NCI-H345 treated with DMSO at 0.1 percent for 48 hours (cell line): ENCODE data around the gene FHOD3.

Source experiments
- DNase-seq: peaks from one replicate; lab custom pipeline; 2025; ENCODE audit not compliant: unreplicated experiment; lab: John Stamatoyannopoulos, UW

Gene FHOD3

DNA sequence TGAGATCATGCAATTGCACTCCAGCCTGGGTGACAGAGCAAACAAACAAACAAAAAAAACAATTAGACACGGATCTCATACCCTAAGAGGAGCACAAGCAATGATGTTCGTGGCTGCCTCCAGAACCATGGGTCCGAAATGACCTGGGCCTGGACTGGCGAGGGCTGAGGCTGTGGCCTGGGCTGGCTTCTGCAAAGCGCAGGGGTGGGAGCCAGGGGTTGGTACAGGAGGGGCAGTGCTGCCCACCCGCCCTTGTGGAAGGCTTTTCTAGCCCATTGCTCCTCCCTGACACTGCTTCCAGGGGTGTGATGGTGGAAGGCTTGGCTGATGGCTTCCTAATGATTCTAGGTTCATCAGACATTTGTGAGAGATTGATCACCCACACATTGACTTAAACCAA is 167.8 kb downstream of the FHOD3 start:
- no peak for DNase-seq

DNA sequence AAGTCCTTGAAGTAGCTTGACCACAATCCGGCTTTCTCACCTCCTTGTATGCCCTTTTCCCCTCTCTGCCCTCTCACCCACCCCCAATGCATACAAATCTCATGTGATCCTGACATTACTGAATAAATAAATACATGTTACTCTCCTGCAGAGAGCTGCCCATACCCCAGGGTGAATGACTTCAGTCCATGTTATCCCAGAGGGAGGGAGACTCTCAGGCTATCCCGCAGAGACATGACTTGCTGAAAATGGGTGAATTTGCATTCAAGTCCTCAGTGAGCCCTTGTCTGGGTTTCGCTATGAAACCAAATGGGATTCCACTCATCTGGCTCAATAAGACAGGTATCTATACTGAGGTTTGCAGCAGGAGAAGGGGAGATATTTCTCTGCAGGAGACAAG is 168.5 kb downstream of the FHOD3 start:
- DNase-seq, result no peak

DNA sequence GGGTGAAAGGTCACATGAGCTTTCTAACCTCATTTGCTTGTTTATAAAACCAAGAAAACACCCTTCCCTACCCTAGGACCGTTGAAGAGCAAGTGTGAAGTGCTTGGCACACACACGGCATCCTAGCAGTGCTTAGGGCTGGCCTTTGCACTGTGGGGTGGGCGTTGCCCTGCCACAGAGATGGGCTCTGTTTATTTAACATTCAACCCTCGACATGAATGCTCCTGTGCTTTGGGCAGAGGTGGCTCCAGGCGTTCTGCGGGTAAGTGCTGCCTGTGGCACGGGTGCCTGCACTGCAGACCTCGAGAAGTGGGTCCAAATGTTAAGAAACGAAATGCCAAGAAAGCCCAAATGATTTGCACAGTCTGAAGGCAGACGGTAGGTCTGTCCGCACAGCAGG is 170.1 kb downstream of the FHOD3 start:
- no peak for DNase-seq

DNA sequence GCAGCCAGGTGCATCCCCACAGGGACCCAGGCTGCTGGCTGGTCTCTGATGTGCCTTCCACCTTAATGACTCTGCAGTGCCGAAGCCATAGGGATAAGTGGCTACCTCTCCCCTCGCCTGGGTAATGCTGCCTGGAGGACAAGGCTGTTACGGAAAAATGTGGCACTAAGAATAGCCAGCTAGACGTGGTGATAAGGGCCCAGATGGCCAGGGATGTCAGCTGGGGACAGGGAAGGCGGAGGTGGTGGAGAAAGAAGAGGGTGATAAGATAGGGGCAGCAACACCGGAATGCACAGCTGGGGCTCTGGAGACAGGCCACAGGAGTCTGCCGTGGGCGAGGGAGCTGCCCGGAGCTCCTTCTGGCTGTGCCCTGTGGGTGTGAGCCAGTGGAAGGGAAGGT is 170.6 kb downstream of the FHOD3 start:
- no peak for DNase-seq

DNA sequence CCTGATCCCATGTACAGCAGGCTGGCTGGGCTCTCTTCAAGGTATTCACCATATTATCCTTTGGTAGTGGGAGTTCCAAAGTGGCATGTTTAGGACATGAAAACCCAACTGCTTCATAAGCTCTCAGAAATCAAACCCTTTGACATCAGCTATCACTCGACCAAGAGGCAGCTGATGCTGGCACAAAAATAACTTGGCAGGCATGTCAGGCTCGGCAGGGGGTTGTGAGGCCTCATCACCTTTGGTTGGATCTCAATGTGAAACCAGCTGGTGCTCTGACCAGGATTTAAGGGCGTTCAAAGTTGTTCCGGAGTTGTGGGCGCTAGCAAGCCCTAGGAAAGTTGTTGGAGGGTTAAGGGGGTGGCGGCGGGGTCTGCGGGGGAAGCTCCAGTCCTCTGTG is 171.9 kb downstream of the FHOD3 start:
- no peak for DNase-seq

DNA sequence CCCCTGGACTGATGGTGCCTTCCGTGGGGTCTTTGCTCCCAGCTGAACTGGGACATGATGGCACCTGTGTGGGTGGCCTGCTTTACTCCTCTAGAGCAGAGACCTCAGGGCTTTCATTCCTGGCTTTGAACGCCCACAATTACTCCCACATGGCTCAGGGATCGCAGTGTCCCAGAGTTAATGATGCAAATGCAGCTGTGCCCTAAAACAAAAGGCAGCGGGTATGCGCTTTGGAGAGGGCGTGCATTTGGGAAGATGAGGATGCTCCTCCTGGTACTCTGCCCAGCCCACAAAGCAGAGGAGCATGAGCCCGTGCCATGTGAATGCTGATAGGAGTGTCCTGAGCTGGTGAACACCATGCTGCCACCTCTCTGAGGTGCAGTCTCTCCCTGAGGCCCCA is 173.4 kb downstream of the FHOD3 start:
- no peak for DNase-seq

DNA sequence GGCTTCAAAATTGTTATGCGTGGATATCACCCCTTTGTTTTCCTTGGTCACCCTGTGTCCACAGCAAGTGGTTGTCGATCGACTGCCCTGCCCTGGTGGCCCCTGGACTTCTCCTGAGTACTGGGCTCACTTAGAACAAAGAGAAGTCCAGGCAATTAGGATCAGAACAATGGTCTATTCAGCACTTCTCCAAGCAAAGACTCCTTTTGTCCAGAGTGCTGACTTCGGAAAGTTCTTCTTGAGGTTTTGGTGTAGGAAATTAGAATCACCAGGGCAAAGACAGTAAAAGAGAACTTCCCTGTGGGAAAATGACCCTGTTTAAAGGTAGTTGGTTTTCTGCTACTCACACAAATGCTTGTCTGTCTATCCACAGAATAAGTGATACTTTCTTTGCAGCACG is 173.9 kb downstream of the FHOD3 start:
- DNase-seq, result no peak

DNA sequence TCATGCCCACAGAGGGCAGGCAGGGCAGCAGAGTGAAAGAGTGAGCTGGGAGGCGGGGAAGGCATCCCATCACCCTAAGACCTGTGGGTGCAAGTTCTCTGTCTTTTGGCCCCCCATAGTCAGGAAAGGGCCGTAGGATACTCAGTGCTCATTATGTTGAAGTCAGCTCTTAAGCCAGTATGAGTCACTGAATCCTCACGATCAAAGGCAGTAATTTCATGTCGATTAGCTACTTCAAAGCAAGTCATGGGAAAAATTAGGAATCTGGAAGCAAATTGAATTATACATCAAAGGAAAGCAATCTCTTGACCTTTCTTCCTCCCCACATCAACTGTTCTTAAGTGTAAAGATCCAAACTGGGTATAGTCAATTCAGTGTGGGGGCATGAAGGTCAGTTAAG is 178.9 kb downstream of the FHOD3 start:
- DNase-seq, result no peak

DNA sequence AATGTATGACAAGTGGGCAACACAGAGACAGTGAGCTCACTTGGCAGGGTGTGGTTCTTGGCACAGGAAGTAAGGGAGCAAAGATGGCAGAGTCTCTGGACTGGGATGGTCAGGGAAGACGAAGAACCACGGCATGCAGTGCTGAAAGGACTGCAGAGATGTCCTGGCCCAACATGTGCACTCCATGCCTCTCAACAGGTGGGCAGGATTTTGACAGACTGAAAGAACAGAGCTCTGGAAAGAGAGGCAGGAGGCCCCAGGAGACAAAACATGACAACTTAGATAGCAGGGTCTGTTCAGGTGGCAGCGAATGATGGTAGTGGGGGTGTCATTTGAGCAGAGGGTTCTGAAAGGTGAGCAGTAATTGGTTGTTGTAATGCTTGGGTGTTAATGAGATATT is 180.3 kb downstream of the FHOD3 start:
- DNase-seq, result no peak

DNA sequence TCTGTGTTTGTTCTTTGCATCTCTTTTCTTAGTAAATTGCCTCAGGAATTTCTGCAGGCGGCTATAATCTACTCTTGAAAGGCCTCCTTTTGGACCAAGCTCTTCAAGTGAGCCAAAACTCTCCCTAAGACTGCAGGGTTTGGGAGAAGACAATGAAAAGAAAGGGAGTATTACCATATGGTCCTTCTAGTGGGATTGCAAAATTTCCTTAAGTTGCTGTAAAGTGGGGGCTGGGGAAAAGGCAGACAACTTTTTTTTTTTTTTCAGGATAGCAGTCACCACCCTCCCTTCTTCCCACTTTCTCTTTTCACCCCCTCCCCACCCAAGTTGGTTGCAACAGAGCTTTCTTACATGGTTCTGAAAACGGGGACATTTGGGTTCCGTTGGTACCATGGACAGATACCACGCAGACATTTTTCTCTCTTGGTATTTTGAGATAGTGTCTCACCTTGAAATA is 183.7 kb downstream of the FHOD3 start:
- no peak for DNase-seq

DNA sequence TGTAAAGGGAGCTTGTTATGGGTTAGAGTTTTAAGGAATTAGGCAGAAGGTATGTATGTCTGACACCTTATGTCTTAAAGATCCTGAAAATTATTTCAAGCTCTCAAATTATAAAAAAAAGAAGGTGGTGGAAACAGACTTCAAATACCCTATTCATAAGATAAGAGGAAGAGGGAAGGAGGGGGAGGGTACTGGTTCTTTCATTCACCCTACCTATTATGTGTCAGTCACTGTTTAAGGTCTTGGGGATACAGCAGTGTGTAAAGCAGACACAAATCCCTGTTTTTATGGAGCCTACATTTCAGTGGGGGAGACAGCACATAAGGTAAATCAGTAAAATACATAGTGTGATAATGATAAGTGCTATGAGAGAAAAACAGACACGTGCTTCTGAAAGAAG is 184.4 kb downstream of the FHOD3 start:
- no peak for DNase-seq

DNA sequence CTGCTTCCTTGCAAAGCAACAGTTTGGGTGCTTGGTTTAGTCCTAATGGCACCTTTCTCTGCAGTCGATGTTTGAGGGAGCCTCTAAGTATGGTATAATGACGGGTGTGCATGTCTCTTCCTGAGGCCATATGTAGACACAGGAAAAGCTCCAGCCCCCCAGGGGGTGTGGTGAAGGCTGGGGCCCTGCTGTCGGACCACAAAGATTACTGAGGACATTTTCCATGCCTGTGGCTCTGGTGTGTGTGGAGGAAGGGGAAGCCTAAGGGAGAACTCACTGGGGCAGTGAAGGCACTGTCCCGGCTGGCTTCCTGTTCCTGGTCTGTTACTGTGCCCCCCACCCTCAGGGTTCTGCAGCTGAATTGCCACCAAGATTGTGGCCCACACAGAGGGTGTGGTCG is 187.1 kb downstream of the FHOD3 start:
- no peak for DNase-seq

DNA sequence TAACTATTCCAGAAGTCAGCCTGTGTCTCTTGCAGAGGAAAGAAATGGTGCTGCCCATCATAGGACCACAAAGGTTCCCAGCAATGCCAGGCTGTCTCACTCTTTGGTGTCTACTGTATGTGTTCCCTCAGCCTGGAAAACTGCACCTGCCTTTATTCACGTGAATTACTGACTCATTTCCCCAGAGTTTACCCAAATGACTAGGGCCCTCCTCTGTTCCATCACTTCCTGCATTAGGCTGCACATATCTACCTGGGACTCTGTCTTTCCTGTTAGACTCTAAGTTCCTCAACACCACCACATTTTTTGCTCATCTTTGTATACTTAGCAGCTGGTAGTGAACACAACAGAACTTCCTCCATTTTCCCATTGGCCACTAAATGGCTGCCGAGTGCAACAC is 188.3 kb downstream of the FHOD3 start:
- DNase-seq, result no peak

DNA sequence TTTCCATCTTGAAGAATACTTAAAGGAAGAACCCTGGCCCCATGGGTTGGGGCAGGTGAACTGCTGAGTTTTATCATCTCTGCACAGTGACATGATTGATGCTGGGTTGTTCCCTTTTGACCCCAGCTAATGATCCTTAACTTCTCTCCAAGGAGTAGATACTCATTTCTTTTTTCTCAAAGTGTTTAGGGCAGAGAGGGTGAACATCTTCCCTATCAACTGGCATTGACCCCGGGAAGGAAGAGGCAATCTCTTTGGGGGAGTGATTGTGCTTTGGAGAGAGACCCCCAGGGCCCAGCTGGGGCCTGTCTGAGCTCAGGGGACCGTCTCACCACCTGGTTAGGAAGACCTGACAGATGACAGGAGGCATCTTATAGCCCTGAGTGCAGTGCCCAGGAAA is 190.6 kb downstream of the FHOD3 start:
- no peak for DNase-seq

DNA sequence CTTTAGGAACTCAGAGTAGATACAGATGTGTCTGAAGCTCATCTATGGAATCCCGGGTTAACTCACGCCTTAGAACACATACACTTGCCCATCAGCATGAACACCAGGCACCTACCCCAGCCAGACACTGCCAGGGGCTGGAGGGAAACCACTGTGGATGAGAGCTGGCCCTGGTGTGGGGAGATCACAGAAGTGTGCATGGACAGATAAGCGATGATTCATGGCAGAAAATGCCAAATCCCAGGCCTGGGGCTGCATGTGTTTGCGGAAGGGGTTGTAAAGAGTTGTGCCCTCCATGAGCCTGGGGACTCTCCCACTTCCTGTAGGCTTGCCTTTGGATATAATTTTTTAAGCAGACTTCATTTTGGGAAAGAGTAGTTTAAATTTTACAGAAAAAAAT is 193.4 kb downstream of the FHOD3 start:
- DNase-seq, result no peak

DNA sequence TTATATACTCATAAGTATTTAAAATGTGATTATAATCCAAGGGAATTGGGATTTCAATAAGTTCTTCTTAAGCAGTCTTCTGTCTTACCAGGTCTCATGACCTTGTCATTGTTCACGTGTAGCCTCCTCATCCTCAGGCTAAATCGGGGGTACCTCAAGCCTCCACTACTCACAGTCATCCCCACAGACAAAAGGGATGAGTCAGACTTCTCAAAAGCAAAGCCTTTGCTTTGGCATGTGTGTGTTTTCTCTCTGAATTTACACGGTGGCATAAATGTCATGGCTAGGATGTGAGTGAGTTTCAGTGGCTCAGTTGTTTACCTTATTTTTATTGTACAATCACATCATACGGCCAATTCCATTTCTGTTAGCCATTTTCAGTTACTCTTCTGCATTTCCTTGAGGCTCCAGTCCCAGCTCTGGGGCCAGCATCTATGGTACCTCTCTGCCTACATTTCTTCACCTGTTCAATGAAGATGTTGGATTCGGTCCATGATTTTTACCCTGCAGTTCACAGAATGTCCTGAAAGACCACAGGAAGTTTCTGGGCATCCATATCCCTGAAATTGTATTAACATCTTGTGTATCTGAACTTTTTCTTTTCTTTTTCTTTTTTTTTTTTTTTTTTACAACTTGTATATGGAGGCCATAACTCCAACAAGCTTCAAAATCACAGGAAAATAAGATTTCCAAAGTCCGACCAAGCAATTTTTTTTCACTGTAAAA is 195.3 kb downstream of the FHOD3 start:
- no peak for DNase-seq

DNA sequence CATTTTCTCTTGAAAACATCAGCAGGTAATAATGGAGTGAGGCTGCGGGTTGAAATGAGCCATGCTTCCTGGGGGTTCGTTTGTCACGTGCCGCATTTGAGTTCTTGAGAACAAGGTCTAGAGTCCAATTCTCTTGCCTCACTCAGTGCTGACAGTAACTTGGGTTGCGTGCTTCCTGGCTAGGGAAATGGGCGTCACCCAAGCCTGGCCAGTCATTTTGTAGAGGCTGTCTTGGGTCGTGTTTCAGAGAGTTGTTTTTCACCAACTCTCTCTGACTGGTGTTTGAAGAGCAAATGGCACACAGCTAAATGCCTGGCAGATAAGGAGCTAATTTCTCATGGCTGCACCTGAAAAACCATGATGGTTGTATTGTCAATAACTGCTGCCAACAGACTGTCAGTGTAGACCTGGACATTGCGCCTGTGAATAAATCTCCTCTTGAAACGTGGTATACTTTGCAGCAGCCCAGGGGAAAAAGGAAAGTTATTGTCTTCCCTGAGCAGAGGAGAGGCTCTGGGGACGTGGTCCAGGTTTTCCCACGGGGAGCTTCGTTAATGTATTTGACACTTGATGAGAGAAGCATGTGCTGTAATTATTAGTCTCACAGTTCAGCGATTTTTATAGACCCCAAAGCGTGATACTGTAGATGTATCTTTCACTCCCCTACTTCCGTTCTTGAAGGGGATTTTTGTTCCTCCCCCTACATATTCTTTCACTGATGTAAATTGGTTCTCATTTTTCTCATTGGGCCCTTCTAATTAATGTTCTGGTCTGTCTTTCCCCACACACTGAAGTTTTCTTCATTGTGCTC is 196.0 kb downstream of the FHOD3 start:
- no peak for DNase-seq

DNA sequence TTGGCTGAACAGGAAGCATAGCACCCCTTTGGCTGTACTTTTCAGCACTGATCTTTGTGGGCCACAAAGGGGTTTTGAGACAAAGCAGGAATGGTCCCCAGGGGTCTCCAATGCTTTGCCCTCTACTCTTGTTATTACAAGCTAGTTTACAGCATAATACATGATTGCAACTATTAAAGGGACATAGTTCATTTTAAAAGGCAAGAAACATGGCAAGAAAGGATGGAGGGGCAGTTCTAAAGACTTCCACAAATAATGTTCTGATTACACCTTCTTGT is 196.6 kb downstream of the FHOD3 start:
- DNase-seq, result no peak

DNA sequence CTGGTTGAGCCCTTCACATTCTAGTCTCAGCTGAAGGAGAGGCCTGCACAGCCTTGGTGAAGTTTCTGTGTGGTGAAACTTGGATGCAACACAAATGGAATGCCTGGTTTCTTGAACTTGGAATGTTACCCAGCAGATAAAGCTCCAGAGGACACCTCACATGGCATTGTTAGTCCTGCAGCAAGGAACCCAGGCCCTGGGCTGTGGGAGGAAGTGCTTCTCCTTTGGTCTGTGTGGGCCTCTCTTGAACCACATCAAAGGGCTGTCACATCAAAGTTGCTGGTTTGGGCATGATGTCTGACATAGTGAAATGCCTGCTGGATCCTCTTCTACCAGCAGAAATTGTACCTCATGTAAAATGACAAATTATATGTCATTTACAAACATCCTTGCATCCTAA is 198.5 kb downstream of the FHOD3 start:
- DNase-seq, result no peak

DNA sequence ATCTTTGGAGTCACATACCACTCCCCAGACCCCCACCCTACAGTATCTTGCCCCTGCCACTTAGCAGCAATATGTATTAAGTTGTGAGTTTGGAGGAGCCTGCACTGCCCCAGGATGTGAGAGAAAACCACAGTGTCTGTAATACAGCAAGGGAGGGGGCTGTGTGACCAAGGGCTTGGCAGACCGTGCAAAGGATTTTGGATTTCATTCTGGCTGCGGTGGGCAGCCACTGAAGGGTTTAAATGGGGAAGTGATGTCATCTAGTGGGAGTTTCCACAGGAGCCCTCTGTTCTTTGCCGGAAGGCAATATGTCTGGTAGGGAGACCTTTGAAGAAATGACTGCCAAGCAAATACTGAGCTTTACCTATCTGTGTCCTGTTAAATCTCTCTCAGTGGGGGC is 202.4 kb downstream of the FHOD3 start:
- no peak for DNase-seq

DNA sequence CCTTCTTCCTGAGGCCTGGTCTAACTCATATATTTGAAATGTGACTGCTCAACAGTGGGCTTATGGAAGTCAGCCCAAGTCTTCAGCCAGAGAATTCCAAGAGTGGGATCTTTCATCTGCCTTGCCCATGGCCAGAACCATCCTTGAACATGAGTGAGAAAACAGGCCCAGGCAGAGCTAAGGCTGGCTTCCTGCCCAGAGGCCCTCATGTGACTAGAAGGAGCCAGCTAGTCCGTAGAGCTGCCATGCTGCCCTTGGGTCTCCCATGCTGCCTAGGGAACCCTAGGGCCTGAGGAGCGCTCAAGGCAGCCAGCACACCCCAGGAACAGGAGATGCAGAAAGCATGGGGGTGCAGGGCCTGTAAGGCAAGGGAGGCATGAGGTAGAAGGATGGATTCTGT is 203.6 kb downstream of the FHOD3 start:
- DNase-seq, result no peak

DNA sequence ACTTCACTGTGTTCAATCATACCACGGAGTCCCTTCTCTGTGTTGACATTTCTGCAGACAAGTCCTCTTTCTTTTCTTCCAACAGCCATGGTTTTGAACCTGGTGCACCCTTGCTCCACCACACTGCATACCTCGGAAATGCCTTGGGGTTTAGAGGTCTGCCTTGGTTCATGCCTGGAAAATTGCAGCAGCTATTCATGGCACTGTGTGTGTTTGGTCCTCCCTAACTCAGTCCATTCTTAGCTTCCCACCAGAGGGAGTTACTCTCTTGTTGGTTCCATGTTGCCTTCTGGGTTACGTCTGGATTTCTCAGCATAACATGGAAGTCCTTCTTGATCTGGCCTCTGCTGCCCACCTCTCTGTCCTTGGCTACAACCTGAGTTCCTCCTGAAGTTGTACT is 206.0 kb downstream of the FHOD3 start:
- no peak for DNase-seq

DNA sequence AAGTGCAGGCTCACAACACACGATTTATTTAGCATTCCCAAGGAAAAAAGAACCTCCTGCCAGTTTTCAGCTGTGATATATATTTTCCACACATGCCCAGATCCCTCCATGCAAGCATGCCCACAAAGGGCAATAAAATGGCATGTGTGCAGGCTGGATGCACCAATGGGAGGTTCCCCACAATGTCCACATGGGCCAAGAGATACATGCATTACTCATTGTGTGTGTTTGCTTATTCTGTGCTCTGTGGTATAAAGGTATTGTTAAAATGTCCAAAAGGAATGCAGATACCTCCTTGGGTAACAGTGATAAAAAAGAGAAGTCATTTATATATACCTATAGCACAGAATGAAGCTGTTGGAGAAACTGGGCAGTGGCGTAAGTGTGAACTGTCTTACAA is 207.4 kb downstream of the FHOD3 start:
- DNase-seq, result no peak
